DOHH2 (cell line): Measurements from ENCODE around the gene SLC12A7.

ENCODE experiments used
- EZH2phosphoT487 ChIP-seq: fragments of 200-600 bp; sonication (generic); IDR thresholded peaks from 2 replicates; pipeline ENCODE4 v1.6.1; 2017; ENCODE audit warnings: borderline replicate concordance, mild to moderate bottlenecking, antibody characterized with exemption, low read length, moderate library complexity, mixed read lengths
- TF ChIP-seq, protein P1 (sequence below): fragments of 200-600 bp; sonication (generic); IDR thresholded peaks from one replicate; pipeline ENCODE4 v1.5.1; 2014; ENCODE audit warnings: antibody characterized with exemption, mild to moderate bottlenecking, low read depth, low read length; ENCODE audit not compliant: poor library complexity, severe bottlenecking

DNA sequence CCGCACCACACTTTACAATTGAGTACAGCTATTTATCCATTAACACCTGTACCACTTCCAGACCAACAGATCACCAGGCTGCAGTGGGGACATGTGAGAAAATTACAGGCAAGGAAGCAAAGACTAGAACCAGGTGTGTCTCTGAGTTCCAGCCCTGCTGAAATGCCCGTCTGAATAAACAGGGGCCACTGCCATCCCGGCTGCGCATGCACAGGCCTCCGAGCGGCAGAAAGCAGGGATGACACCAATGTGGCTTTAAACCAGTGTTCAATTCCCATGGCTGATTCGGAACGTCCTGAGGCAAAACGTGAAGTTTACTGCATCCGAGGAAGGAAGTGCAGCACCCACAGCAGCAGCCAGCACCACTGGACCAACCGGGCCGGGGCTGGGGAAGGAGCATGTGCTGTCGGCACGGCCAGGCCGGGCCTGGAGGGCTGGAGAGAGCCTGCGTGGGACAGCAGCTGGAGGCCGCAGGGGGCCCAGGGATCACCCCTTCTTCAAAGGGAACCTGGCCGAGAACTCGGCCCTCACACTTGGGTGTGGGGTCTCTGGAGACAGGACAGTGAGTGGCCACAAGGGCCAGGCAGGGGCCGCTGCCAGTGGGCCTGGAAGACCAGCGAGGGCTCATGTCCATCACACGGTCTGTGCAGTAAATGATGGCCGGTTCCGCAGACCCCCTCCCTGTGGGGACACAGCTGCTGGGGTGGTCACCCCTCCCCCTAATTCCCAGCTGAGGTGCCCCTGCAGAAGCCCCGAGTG, 33.0 kb upstream of the SLC12A7 start:
- TF ChIP-seq, protein P1, sequence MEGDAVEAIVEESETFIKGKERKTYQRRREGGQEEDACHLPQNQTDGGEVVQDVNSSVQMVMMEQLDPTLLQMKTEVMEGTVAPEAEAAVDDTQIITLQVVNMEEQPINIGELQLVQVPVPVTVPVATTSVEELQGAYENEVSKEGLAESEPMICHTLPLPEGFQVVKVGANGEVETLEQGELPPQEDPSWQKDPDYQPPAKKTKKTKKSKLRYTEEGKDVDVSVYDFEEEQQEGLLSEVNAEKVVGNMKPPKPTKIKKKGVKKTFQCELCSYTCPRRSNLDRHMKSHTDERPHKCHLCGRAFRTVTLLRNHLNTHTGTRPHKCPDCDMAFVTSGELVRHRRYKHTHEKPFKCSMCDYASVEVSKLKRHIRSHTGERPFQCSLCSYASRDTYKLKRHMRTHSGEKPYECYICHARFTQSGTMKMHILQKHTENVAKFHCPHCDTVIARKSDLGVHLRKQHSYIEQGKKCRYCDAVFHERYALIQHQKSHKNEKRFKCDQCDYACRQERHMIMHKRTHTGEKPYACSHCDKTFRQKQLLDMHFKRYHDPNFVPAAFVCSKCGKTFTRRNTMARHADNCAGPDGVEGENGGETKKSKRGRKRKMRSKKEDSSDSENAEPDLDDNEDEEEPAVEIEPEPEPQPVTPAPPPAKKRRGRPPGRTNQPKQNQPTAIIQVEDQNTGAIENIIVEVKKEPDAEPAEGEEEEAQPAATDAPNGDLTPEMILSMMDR = no peak
- no peak for TF ChIP-seq EZH2phosphoT487
